Calu3 (cell line): ENCODE data around the gene APPL1. TPM values are rescaled to one million over a fixed set of nuclear protein-coding genes. Genes with fewer than 3 reads are reported as not detected.

Experiments used
- BruUV-seq: library from RNA; stranded (reverse); fragments of 400-500 nt; replicated peaks from 2 replicates; lab custom pipeline; 2021; lab: Mats Ljungman, UMichigan
- CTCF ChIA-PET: fragments of 300-600 bp; sonication (Branson Sonifier 250); formaldehyde crosslinking; loops from one replicate; lab custom pipeline; 2022; ENCODE audit warnings: antibody characterized with exemption; lab: Charles Lee
- DNase-seq: peaks from one replicate; pipeline ENCODE4 v3.0.0; 2022
- H3K27ac Mint-ChIP-seq: one replicate; pipeline ENCODE4 v1.8.0; 2022; ENCODE audit warnings: mixed read lengths; ENCODE audit not compliant: unreplicated experiment
- H3K27me3 Mint-ChIP-seq: one replicate; pipeline ENCODE4 v1.8.0; 2022; ENCODE audit warnings: mixed read lengths; ENCODE audit not compliant: unreplicated experiment
- H3K36me3 Mint-ChIP-seq: one replicate; pipeline ENCODE4 v1.8.0; 2022; ENCODE audit warnings: mild to moderate bottlenecking, moderate library complexity, mixed read lengths; ENCODE audit not compliant: insufficient read depth, unreplicated experiment
- H3K4me1 Mint-ChIP-seq: one replicate; pipeline ENCODE4 v1.8.0; 2022; ENCODE audit warnings: mild to moderate bottlenecking, low read depth, mixed read lengths; ENCODE audit not compliant: unreplicated experiment
- H3K4me3 Mint-ChIP-seq: one replicate; pipeline ENCODE4 v1.8.0; 2022; ENCODE audit warnings: mild to moderate bottlenecking, low read depth, moderate library complexity, mixed read lengths; ENCODE audit not compliant: unreplicated experiment
- H3K9me3 Mint-ChIP-seq: one replicate; pipeline ENCODE4 v1.8.0; 2022; ENCODE audit warnings: low read depth, mixed read lengths; ENCODE audit not compliant: unreplicated experiment
- CTCF ChIP-seq: fragments of 200-600 bp; IDR thresholded peaks from one replicate; pipeline ENCODE4 v1.8.0; 2022; ENCODE audit warnings: antibody characterized with exemption; ENCODE audit not compliant: unreplicated experiment
- intact Hi-C: fragments of 100-400 bp; cut with micrococcal nuclease; formaldehyde crosslinking; loops from one replicate; pipeline ENCODE4 v1.10.0; 2022; ENCODE audit not compliant: unreplicated experiment
- total RNA-seq: library from RNA; stranded (reverse); gene quantifications from 2 replicates; pipeline ENCODE4 v1.2.3, GENCODE V29; 2022

Gene APPL1
- total RNA-seq, 1 experiment from 2014 or later: 31.9 TPM

DNA sequence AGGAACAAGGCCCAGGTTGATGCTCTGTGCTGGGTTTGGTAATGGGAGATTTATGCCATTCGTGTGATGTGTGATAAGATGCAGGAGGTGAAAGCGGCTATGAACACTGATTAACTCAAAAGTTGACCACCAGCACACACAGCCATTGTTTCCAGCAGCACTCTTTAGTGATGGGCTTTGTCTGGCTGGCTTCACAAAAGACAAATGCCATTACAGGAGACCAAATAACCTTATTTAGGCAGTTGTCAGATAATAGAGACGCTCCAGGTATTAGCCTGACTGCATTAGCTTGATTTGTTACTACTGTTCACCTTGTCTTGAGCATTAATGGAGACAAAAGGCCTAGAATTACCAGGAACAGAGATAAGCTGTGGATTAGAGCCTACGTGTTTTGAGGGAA lies 32.9 kb upstream of the APPL1 start:
- no peaks in the 10 kb centered on the region for H3K4me1 Mint-ChIP-seq
- CTCF ChIA-PET: interaction anchor here (0.5 kb wide), 1 partner anchor 56 kb away, joined by 6 read pairs; no protein-coding TSS in a partner anchor
- H3K27me3 Mint-ChIP-seq: no peaks in the 10 kb centered on the region
- intact Hi-C loops: no loop called here
- no peak for TF ChIP-seq CTCF
- no peaks in the 10 kb centered on the region for H3K9me3 Mint-ChIP-seq
- H3K4me3 Mint-ChIP-seq: no peak overlapping the region
- no peak for DNase-seq
- H3K36me3 Mint-ChIP-seq: peaks cover 5% of the 10 kb centered on the region
- no peak overlapping the region for H3K27ac Mint-ChIP-seq
- no TSS peak for BruUV-seq

DNA sequence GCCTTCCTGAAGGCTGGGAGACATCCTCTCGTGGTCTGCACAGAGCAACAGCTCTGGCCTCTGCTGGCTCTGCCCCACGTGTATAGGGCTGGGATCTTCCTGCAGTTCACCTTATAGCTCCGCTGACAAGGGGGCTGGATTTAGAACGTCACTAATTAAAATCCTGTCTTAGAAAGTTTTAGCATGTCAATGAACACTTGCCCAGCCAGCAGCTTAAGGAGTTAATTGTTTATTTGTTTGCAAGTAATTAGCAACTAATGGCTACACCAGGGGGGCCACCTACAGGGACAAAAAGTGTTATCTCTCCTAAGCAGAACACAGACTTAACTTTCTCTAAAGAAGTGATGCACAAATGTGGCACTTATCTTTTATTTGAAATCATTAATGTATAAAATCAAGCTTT lies 27.6 kb upstream of the APPL1 start, which contains the start of gene HESX1:
TSS of gene HESX1 (minus strand) at position 84 of the 403 bp plus-strand sequence. CDS start at position 24, 60 bp downstream.
- H3K4me1 Mint-ChIP-seq: no peaks in the 10 kb centered on the region
- no peaks in the 10 kb centered on the region for H3K9me3 Mint-ChIP-seq
- H3K36me3 Mint-ChIP-seq: peaks cover 5% of the 10 kb centered on the region
- intact Hi-C loops: no loop called here
- H3K27ac Mint-ChIP-seq: no peak within 1 kb of the TSS
- H3K4me3 Mint-ChIP-seq: no peak within 1 kb of the TSS
- no TSS peak for BruUV-seq
- CTCF ChIA-PET: no interaction called here
- H3K27me3 Mint-ChIP-seq: no peaks in the 10 kb centered on the region
- DNase-seq: no peak
- TF ChIP-seq CTCF: no peak

DNA sequence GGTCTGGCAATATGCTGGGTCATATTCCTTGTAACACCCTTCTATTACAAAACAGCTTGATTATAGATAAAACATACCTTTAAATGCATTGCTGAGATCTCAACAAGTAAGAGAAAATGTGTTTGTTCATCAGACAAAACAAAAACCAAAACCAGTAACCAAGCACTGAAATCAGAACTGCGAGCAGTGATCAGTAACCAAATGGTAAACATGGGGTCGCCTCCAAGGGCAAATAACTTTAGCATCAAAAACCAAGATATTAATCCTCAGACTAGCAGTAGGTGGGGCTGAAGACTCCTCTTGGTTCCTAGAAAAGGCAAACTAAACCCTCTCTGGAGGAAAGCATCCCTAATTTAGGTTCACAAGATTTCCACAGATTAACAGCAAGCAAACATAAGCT lies 21.1 kb upstream of the APPL1 start:
- no peaks in the 10 kb centered on the region for H3K36me3 Mint-ChIP-seq
- CTCF ChIA-PET: no interaction called here
- H3K9me3 Mint-ChIP-seq: no peaks in the 10 kb centered on the region
- H3K4me1 Mint-ChIP-seq: no peaks in the 10 kb centered on the region
- no peak overlapping the region for H3K4me3 Mint-ChIP-seq
- no peak for TF ChIP-seq CTCF
- no TSS peak for BruUV-seq
- no peaks in the 10 kb centered on the region for H3K27me3 Mint-ChIP-seq
- H3K27ac Mint-ChIP-seq: no peak overlapping the region
- no peak for DNase-seq
- intact Hi-C loops: no loop called here

DNA sequence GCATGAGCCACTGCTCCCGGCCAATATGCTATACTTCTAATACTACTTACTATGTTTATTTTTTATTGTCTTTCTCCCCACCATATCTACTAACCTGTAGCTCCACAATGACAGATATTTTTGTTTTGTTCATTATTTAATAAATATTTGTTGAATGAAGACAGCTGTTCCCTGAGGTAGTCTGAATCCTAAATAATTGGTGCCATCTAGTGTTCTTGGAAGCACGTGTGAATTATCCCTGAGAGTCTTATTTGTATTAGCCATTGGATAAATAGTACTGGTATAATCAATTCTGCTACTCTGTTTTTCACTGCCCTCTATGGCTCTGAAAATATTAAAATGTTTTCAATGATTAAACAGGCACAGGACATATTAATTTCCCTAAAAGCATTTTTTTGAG lies 5.6 kb upstream of the APPL1 start:
- no peak overlapping the region for H3K27ac Mint-ChIP-seq
- peaks cover 6% of the 10 kb centered on the region for H3K4me1 Mint-ChIP-seq
- no peak for TF ChIP-seq CTCF
- no peak for DNase-seq
- CTCF ChIA-PET: interaction anchor here (0.6 kb wide), 1 partner anchor 42 kb away, joined by 3 read pairs; no protein-coding TSS in a partner anchor
- H3K4me3 Mint-ChIP-seq: no peak overlapping the region
- H3K36me3 Mint-ChIP-seq: peaks cover 4% of the 10 kb centered on the region
- no peaks in the 10 kb centered on the region for H3K27me3 Mint-ChIP-seq
- no TSS peak for BruUV-seq
- H3K9me3 Mint-ChIP-seq: no peaks in the 10 kb centered on the region
- intact Hi-C loops: loop anchor here (1.0 to 5.0 kb wide), 4 partner anchors 45 to 240 kb away; no protein-coding TSS in a partner anchor
